GM19238 (cell line): Measurements from ENCODE around the gene BMF.
"Not testable (repeated sequence)": the region's sequence is repeated elsewhere in the genome, so short reads cannot be mapped to it uniquely, and the experiment has no call there.

Experiments used
- DNase-seq: peaks from one replicate; pipeline ENCODE4 v3.0.0; 2011; ENCODE audit warnings: low spot score; ENCODE audit not compliant: insufficient read length

Gene BMF

GRCh38 chr15:40108855-40109735 is at the start of gene BMF:
TSS of gene BMF (minus strand) at chr15:40108879. CDS start at chr15:40106086, 2,793 bp downstream.
- DNase-seq = peak; percentile 96

- no peak for DNase-seq
Observed at GRCh38 chr15:40157778-40158447, 49.2 kb upstream of the BMF start.

GRCh38 chr15:40155270-40155910 is 46.7 kb upstream of the BMF start:
- no peak for DNase-seq

- not testable (repeated sequence) for DNase-seq
Observed at GRCh38 chr15:40154821-40155220, 46.1 kb upstream of the BMF start.

- no peak for DNase-seq
Observed at GRCh38 chr15:40151991-40152390, 43.3 kb upstream of the BMF start.

GRCh38 chr15:40151499-40151898 is 42.8 kb upstream of the BMF start:
- DNase-seq = no peak

- no peak for DNase-seq
Observed at GRCh38 chr15:40150163-40150925, 41.7 kb upstream of the BMF start.

- DNase-seq = no peak
Observed at GRCh38 chr15:40149339-40149738, 40.7 kb upstream of the BMF start.

- no peak for DNase-seq
Observed at GRCh38 chr15:40146037-40146436, 37.4 kb upstream of the BMF start.

- no peak for DNase-seq
Observed at GRCh38 chr15:40142428-40142827, 33.7 kb upstream of the BMF start.

GRCh38 chr15:40138201-40138570 is 29.5 kb upstream of the BMF start:
- DNase-seq = not testable (repeated sequence)

GRCh38 chr15:40137303-40138200 is 28.9 kb upstream of the BMF start:
- no peak for DNase-seq

GRCh38 chr15:40136470-40137302 is 28.0 kb upstream of the BMF start:
- no peak for DNase-seq

GRCh38 chr15:40135846-40136450 is 27.3 kb upstream of the BMF start:
- DNase-seq = not testable (repeated sequence)

GRCh38 chr15:40134885-40135284 is 26.2 kb upstream of the BMF start:
- no peak for DNase-seq

- DNase-seq = no peak
Observed at GRCh38 chr15:40133544-40133943, 24.9 kb upstream of the BMF start.

- no peak for DNase-seq
Observed at GRCh38 chr15:40130799-40131502, 22.3 kb upstream of the BMF start.

- no peak for DNase-seq
Observed at GRCh38 chr15:40130118-40130517, 21.4 kb upstream of the BMF start.
